SHP77 treated with DMSO at 0.1 percent for 48 hours (cell line): ENCODE data around the gene RNLS.

ENCODE experiments used
- DNase-seq: peaks from one replicate; lab custom pipeline; 2025; lab: John Stamatoyannopoulos, UW

Gene RNLS

DNA sequence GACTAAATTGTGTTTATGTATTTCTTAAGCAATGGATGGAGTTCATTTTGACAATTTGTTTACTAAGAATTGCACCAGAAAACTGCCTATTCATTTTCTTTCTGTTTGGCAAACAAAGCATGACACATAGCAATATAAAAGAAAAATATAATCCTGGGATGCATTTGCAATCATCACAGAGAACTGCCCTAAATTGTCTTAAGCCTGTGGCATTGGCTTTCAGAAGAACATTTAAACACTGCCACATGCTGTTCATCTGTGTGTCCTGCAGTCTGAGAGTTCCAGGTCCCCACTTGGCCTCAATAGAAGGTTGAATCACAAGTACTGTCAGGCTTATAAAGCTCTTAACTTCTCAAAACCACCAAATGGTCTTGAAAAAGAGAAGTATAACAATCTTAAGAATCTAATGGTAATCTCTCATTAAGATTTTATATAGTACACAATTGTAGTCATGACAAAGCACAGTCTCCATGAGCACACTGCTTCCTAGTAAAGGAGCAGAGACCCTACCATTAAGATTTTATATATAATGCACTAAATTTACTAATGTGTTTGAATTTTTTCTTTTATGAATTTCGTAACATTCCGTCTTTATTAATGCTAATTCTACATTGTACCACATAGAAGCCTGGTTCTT lies 29.9 kb downstream of the RNLS start:
- DNase-seq = no peak

DNA sequence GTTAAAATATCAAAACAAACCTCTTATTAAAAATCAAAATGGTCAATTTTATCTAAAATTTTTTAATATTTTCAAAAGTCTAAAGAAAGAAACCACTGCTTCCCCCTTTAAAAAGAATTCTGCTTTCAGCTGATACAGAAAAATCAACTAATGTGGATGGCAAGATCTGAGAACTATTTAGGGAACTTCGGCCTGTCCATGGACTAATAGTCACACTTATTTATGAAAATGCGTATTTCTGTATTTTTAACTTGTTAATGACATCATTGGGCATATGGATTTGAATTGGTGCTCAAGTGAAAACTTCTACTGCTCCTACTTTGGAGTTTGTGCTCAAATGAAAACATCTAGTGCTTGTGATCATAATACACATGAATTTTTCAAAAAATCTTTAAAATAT lies 31.9 kb downstream of the RNLS start:
- no peak for DNase-seq

DNA sequence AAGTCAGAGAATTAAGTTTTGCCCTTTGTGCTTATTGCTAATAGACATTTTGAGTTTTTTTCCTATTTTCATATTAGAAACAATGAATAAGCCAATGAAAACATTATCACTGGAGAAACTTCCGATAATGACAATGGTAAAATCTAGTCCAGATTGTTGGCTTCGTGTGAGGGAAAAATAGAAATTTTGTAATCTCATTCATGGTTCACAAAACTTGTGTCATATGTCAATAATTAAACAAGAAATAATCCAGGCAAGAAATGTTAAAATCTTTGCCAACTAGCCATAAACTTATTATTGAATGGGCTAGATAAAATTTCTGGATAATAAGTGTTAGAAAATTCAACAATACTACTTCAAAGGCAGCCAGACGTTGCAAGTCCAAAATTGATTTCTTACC lies 36.6 kb downstream of the RNLS start:
- no peak for DNase-seq

GRCh38 chr10:88545359-88545758 lies 37.8 kb downstream of the RNLS start:
- DNase-seq = no peak

GRCh38 chr10:88544140-88544870 lies 38.8 kb downstream of the RNLS start:
- no peak for DNase-seq

DNA sequence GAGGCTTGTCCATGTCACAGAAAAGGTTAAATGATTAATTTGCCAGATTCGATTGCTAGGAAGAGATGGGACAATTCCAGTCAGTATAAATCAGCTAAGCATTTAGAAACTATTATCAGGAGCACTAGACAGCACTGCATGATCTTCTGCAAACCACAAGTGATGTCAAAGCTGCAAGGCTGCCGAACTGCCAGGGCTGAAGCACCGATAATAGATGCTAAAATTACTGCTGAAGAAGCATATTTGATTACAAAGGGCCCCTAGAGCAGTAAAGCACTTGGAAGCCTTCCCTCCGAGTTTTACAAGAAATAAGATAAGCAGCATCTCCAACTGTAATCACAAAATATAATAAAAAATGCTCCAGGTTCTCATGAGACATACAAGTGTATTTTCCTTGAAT lies 40.6 kb downstream of the RNLS start:
- no peak for DNase-seq

GRCh38 chr10:88541116-88541626 lies 41.9 kb downstream of the RNLS start:
- DNase-seq = no peak

DNA sequence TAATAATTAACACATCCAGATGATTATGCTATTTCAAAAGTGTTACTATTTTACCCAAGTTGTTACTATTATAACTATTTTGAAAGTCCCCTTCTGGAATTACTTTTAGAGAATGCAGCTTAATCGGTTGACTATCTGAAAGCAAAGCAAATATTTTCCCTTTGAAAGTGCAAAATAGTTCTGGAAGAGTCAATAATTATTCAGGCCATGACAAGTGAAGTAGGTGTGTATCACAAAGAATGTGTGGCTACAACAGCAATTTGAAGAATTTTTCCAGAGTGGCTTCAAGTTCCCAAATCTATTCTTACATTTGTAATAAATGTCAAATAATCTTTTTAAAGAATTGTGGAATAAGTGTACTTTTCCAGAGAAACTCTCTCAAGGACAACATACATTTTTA lies 42.8 kb downstream of the RNLS start:
- no peak for DNase-seq

GRCh38 chr10:88538048-88538447 lies 45.1 kb downstream of the RNLS start:
- DNase-seq = no peak

DNA sequence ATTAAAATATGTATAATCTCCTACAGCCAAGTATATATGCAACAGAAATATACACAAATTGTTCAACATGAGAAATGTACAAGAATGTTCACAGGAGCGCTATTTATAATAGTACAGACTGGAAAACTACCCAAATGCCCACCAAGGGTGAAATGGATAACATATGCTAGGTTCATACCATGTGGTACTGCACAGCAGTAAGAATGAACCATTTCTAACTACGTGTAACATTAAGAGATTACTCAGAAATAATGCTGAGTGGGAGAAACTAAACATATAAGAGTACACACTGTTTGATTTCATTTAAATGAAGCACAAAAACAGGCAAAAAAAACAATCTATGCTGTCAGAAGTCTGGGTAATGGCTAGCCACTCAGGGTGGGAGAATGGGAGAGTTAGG lies 45.8 kb downstream of the RNLS start:
- DNase-seq = no peak

DNA sequence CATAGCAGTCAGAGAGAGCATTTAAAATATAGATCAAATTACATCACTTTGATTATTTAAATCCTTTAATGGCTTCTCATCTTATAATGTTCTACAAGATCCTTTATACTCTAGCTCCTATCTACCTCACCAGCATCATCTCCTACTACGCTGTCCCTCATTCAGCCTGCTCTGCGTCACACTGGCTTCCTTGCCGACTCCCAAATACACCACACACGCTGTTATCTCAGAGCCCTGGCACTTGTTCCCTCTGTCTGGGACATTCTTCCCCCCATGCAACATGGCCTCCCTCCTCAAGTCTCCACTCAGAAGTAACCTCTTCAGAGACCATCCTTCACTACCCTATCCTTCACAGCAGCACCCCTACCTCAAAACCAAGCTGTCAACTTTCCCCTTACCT lies 46.7 kb downstream of the RNLS start:
- no peak for DNase-seq

DNA sequence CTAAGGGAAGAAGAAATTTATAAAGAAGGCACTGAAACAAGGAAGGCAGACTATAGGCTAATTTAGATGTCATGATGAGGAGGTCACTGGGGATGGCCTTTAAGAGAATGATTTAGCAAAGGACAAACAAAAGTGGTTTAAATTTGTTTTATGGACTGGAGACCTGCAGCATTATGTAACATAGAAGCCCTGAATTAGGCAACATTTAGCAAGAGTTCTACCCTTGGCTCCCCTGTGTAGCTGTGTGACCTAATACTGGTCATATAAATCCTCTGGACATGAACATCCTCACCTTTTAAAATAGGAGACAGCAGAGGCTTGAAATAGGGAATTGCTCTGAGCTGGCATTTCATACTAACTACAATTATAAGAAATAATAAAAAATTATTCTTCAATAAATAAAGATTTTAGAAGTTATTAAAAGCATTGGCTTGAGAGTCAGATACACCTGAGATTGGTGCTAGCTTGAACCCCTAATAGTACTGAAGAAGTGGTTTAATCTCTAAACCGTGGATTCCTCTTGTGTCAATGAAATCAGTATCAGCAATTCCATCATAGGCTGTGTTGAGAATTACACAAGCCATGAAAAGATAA lies 48.9 kb downstream of the RNLS start:
- no peak for DNase-seq

GRCh38 chr10:88531392-88532052 lies 51.6 kb downstream of the RNLS start:
- no peak for DNase-seq

- DNase-seq = no peak
Measured at GRCh38 chr10:88530629-88531391, 52.3 kb downstream of the RNLS start.

- no peak for DNase-seq
Measured at GRCh38 chr10:88530093-88530492, 53.0 kb downstream of the RNLS start.

DNA sequence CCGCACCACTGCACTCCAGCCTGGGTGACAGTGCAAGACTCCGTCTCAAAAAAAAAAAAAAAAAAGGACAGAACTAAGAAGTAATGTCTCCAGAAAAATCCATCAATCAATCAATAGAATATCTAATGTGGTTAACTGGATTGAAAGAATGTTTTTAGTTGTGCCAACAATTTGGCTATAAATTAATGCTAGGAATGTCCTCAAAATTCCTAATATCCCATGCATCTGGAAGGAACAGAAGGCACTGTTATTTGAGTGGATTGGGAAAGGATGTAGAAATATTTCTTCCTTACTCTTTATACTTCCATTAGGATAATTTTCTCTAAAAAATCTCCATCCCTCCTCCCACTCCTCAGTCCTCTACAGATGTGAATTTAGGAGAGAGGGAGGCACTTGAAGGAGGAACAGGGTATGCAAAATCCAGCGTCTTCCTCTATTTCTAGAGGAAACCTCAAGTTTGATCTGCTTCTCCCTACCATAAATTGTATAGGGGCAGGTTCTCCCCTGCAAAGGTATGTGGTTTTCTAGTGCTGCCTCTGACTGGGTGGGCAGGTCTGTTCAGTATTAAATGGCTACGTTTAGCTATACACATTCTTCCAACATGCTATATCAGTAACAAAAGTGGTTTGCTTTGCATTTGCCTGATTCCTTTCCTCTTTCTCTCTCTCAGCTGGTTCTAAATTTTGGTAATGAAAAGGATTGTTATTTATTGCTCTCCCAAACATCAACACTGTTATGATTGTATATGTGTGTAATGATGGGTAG lies 54.1 kb downstream of the RNLS start:
- DNase-seq = no peak

- DNase-seq = no peak
Measured at GRCh38 chr10:88528201-88528600, 54.9 kb downstream of the RNLS start.

GRCh38 chr10:88527245-88527644 lies 55.9 kb downstream of the RNLS start:
- DNase-seq = no peak

DNA sequence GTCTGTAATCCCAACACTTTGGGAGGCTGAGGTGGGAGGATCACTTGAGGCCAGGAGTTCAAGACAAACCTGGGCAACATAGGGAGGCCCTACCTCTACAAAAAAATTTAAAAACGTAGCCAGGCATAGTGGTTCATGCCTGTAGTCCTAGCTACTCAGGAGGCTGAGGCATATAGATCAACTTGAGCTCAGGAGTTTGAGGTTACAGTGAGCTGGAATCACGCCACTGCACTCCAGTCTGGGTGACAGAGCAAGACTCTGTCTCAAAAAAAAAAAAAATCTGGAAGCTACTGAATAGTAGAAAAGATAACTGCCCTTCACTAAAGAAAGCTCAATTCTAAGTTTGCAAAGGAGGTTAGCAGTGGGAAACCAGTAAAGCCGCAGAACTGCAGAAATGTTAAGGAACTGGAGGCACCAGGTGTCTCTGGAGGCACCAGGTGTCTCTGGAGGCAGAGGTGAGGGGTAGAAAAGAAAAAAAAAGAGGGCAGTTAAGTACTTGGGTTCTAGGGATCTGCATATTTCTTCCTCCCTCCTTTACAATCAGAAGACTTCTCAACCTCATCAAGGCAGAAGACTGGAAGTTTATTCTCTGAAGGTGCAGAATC lies 56.5 kb downstream of the RNLS start:
- no peak for DNase-seq

- DNase-seq = no peak
Measured at GRCh38 chr10:88525371-88526069, 57.6 kb downstream of the RNLS start.
